NCI-H2081 (cell line): ENCODE data around the gene MAPKAPK2.
"Not testable (repeated sequence)": the region's sequence is repeated elsewhere in the genome, so short reads cannot be mapped to it uniquely, and the experiment has no call there.

Experiments
- DNase-seq, 2 experiments: peaks; one replicate each; lab custom pipeline; 2025; lab: John Stamatoyannopoulos, UW

MAPKAPK2 gene

DNA sequence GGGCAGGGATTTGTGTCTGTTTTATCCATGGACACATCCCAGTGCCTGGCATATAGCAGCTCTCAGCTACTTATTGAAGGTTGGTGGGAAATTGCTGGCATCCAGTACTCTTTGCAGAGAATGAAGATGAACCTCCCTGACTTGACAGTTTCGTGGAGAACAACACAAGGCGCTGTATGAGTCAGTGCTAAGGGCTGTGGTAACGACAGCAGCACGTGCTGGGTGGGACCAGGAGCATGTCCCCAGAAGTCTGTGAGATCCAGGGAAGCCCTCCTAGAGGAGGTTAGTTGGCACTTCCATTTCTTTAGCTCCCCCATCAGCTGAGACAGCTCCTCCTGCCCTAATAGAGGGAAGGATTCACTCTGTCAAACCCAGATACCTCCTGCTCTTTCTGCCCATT, 60.0 kb downstream of the MAPKAPK2 start:
- no peak for DNase-seq

DNA sequence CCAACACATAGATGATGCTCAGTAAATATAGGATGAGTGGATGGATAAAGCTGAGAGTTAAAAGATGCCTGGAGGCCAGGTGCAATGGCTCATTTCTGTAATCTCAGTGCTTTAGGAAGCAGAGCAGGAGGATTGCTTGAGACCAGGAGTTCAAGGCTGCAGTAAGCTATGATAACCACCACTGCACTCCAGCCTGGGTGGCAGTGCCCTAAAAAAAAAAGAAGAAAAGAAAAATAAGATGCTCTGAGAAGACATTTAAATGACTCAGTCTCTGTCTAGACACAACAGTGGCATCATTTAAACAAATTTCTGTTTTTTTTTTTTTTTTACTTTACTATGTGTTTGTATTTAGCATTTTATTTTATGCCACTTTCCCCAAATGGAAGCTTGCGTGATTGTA, 60.6 kb downstream of the MAPKAPK2 start:
- no peak for DNase-seq

- no peak for DNase-seq
These were observed 63.8 kb downstream of the MAPKAPK2 start for GRCh38 chr1:206748348-206749030.

GRCh38 chr1:206751891-206752290, 67.2 kb downstream of the MAPKAPK2 start:
- DNase-seq = no peak

- DNase-seq = no peak
These were observed 67.8 kb downstream of the MAPKAPK2 start for GRCh38 chr1:206752481-206752880.

GRCh38 chr1:206753141-206753540, 68.4 kb downstream of the MAPKAPK2 start:
- no peak for DNase-seq

DNA sequence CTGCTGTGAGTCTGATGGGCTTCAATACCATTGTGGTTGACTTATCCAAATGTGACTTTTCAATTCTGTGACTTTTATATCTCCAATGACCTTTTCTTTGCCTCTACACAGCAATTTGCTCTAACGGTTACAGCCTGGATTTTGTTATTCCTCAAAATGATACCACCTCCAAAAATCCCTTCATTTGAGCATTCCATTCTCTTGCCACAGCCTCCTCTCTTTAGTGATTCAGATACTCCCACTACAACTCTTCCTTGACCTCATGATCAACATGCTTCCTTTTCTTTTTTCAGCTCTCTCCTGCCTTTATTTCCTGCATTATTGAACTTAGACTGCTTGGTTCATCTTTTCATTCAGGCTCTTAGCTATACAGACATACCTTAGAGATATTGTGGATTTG, 69.3 kb downstream of the MAPKAPK2 start:
- DNase-seq = no peak

DNA sequence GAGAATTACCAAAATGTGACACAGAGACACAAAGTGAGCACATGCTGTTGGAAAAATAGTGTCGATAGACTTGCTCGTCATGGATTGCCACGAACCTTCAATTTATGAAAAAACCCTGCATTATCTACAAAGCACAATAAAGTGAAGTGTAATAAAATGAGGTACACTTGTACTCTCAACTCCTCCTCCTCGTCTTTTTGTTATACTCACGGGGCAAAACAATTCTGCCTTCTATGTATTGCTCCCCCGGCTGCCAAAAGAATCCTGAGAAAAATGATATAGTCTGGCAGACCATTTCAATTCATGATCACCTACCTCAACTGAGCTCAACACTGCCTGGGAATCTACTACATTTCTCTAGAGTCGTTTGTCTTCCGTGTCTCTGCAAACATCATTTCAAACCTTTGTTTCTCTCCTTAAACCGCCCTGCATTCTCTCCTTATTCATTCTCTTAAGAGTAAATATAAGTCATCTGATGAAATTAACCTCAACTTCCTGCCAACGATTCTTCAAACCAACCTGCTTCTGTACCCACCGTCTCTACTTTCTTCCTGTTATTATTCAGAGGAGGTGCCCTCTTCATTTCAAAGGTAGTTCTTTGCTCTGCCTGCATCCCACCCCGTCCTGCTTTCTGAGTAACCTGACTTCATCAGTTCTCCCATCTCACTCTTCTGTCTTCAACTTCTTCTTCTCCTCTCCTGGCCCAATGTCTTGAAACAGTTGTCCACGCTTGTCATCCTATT, 73.0 kb downstream of the MAPKAPK2 start:
- DNase-seq = no peak

GRCh38 chr1:206760590-206760989, 75.9 kb downstream of the MAPKAPK2 start:
- no peak for DNase-seq

DNA sequence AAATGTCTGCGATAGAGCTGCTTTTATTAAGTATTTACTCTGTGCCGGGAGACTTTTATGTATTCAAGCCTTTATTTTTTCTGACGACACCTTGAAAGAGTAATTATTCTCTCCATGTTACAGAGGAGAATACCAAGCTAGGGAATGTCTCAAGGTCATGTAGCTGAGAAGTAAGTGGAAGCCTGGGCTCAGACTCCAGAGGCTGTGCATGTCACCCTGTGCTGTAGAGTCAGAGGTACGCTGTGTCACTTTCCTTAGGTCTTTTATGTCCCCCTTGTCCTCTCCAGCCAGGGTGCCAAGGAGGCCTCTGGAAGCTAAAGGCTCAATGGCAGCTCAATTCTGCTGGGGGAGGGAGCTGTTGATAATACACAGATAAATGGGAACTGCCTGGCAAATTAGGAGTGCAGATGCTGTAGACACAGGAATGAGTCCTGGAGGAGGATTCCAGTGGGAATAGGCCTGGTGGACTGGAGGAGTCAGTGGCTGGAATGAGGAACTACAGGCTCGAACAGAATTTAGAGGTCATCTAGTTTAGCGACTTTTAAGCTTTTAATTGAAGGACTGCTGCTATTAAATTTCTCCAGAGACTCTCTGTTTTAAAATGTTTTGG, 76.6 kb downstream of the MAPKAPK2 start:
- no peak for DNase-seq

- DNase-seq = not testable (repeated sequence)
These were observed 78.1 kb downstream of the MAPKAPK2 start for GRCh38 chr1:206762741-206763364.

DNA sequence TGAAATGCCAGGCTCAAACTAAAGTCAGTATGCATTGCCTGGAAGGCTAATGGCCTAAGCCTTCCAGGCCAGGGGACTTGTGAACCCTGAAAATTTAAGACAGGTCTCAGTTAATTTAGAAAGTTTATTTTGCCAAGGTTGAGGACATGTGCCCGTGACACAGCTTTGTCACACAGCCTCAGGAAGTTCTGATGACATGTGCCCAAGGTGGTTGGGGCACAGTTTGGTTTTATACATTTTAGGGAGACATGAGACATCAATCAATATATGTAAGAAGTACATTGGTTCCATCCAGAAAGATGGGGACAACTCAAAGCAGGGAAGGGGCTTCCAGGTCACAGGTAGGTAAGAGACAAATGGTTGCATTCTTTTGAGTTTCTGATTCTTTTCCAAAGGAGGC, 81.1 kb downstream of the MAPKAPK2 start:
- DNase-seq = not testable (repeated sequence)

DNA sequence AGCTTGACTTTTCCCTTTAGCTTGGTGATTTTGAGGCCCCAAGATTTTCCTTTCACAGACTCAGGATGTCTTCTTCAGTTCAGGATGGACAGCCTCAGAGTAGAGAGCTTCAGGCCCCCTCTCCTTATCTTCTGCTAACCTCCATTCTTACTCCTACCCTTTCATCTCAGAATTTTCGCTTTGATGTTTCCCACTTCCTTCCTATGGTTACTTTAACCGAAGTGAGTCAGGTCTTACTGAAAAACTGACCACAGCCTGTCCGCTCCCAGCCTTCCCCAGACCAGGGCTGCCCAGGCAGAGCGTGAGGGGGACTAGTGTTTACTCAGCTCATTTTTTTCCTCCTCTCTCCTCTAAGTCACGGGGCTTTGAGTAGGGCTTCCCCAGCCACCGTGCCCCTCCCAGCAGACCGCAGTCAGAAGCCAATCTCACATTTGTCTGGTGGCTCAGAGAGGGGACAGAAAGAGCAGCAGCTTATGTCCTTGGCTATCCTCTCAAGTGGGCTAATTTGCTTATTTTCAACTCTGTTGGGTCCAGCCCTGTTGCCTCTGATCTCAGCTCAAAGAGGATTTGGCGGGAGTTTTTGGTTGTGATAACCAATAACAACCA, 81.6 kb downstream of the MAPKAPK2 start:
- no peak for DNase-seq

DNA sequence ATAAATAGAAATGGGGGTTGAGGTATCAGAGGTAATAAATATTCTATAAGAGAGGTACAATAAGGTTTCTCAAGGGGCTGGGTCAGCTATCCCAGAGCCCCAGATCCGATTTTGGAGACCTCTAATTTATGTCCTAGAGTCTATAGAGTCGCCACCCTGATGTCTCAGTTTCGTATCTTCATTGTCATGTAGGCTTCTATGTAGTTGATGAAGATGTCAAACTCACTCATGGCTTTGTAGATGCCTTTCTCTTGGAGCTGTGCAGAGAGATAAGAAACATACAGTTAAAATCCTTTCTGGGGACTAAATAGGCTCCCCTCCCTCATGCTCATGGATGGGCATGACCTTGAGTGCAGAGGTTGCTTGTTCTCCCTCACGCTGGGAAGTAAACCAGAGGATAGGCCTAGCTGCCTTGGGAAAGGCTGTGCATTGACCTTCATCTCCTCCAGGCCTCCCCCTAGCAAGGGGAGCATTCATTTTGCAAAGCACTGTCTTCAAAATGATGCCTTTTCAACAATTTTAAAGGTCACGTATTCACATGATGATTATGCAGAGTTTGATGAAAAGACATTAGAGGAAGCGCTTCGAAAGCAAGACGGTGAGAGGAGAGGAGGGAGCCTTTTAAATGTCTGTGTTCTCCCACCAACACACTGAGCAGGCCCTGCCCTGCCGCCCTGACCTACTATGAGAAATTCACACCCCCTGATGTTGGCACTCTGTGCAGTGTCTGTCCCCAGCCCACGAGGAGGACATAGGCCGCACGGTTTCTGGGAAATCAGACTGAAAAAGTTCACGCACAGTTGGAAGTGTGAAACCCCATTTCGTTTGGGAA, 84.0 kb downstream of the MAPKAPK2 start:
- DNase-seq = no peak

DNA sequence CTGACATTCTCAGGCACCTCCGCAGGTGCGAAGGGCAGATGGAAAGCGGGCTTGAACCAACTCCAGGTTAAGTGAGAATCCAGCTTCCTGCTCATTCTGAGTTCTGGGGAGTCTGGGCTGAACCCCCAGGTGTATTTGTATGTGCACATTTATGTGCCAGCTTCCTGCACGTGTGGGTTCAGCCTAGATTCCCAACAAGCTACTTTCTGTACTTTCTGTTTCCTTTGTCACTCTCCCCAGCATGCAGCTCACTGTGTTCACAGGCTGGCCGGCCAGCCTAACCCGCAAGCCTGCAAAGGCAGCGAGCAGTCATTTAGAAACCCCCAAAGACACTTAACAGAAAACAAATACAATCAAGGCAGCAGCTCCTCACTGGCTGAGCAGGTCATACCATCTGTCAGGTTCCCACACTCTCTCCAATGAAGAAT, 84.6 kb downstream of the MAPKAPK2 start:
- DNase-seq = no peak

DNA sequence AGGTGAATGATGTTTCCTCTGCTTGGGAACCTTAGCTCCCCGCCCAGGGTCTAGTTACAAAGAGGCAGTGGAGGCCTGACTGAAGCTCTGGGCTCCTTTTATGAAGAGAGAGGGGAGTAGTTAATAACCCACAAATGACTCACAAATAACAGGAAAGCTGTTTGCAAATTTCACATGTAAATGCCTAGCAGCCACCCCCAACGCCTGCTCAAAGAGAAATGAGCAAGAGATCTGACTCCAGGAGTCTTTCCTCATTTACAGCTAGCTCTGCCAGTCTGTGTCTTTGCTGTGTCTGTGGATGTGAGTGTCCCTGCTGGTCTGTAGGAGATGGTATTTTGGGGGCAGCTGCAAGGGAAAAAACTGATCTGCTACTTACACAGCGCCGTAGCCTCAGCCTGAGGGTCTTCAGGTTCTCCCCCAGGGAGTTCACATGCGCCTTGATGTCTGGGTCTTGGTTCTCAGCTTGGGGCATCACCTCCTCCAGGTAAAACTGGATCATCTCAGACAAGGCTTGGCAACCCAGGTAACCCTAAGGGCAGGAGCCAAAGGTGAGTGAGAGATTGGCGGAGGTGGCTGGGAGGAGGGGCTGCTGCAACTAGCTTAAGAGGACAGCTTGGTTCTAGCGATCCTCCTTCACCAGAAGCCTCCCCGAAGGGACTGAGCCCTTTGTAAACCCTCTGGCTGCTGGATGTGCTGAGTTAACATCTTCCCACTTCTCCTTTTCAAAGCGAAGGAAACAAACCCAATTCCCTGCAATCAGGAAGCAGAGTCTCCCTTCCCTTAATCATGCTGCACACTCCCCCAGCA, 86.0 kb downstream of the MAPKAPK2 start, which contains the start of gene IL19:
Gene IL19, plus strand, starts transcription at position 243 of the 807 bp plus-strand sequence. CDS start 65,890 bp downstream, outside the sequence.
- no peak for DNase-seq

DNA sequence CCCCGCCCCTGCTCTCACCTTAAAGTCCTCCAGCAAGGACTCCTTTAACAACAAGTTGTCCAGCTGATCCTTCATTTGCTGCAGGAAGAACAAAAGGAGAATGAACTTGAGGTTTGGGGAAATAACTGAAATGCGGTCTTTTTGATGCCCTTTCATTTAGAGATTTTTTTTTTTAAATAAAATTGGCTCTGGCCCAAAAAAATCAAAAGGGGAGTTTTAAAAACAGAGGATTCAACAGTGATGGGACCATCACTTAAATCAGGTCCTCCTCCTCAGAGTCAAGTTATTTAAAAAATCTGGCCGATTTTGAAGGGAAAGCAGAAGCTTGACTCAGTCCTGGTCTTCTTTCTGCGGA, 86.6 kb downstream of the MAPKAPK2 start:
- DNase-seq = no peak

- DNase-seq = no peak
These were observed 87.7 kb downstream of the MAPKAPK2 start, which contains the start of gene IL10 for GRCh38 chr1:206772243-206772937. IL10 (minus strand) TSS chr1:206772494; CDS start chr1:206772435, 59 bp downstream.

GRCh38 chr1:206774093-206774492, 89.4 kb downstream of the MAPKAPK2 start:
- no peak for DNase-seq

DNA sequence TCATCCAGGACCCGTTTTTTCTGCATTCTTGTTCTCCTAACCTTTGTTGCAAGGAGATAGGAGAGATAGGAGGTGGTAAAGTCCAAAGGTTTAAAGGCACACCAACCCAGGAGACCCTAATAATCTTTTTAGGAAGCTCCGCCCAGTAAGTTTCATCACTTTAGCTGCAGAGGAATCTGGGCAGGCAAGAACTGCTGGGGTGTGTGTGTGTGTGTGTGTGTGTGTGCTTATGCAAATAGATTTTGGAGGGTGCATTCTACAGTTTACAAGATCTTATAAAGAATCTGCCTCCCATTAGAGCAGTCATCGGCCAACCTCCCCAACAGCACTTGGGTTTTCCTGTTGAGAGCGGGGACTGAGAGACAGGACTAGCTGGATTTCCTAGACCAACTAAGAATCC, 91.5 kb downstream of the MAPKAPK2 start:
- DNase-seq = no peak
